Pulmonary artery endothelial cell (primary cell): ENCODE data around the gene TTLL1. TPM values are rescaled to one million over a fixed set of nuclear protein-coding genes. Genes with fewer than 3 reads are reported as not detected.
"Not testable (repeated sequence)": the region's sequence is repeated elsewhere in the genome, so short reads cannot be mapped to it uniquely, and the experiment has no call there.

Experiments used
- DNase-seq: peaks from one replicate; pipeline ENCODE4 v3.0.0-alpha.2; 2011; ENCODE audit warnings: low read depth, low spot score
- total RNA-seq: library from RNA; depleted of rRNA; stranded (reverse); fragments of >200 nt; gene quantifications from 2 replicates; pipeline ENCODE4 v1.2.3, GENCODE V29; 2014

TTLL1 gene
- total RNA-seq, 1 donor from 2014 or later, result 13.5 TPM

- no peak for DNase-seq
Observed at GRCh38 chr22:43110444-43110926, 21.3 kb upstream of the TTLL1 start, which contains the start of gene BIK. Gene BIK, plus strand, starts transcription at chr22:43110750. Its CDS starts 13,273 bp downstream, at chr22:43124023.

- DNase-seq, result no peak
Observed at GRCh38 chr22:43109921-43110443, 20.8 kb upstream of the TTLL1 start.

- no peak for DNase-seq
Observed at GRCh38 chr22:43109511-43109910, 20.3 kb upstream of the TTLL1 start.

GRCh38 chr22:43106302-43106701 is 17.1 kb upstream of the TTLL1 start:
- no peak for DNase-seq

- not testable (repeated sequence) for DNase-seq
Observed at GRCh38 chr22:43104950-43105349, 15.8 kb upstream of the TTLL1 start.

- DNase-seq, result not testable (repeated sequence)
Observed at GRCh38 chr22:43104056-43104625, 14.9 kb upstream of the TTLL1 start.

GRCh38 chr22:43101306-43101705 is 12.1 kb upstream of the TTLL1 start:
- DNase-seq, result no peak

GRCh38 chr22:43100225-43100624 is 11.0 kb upstream of the TTLL1 start:
- no peak for DNase-seq

GRCh38 chr22:43099095-43099494 is 9.9 kb upstream of the TTLL1 start:
- DNase-seq, result no peak

- no peak for DNase-seq
Observed at GRCh38 chr22:43098356-43098755, 9.2 kb upstream of the TTLL1 start.

GRCh38 chr22:43096420-43096819 is 7.2 kb upstream of the TTLL1 start:
- no peak for DNase-seq

- no peak for DNase-seq
Observed at GRCh38 chr22:43094551-43094950, 5.4 kb upstream of the TTLL1 start.

GRCh38 chr22:43094085-43094484 is 4.9 kb upstream of the TTLL1 start:
- no peak for DNase-seq

- no peak for DNase-seq
Observed at GRCh38 chr22:43092085-43092484, 2.9 kb upstream of the TTLL1 start.

GRCh38 chr22:43090130-43090789 is 1.1 kb upstream of the TTLL1 start:
- DNase-seq, result peak; percentile 59

GRCh38 chr22:43088627-43088983 is 586 bp downstream of the TTLL1 start:
- no peak for DNase-seq

GRCh38 chr22:43085658-43086606 is 3.3 kb downstream of the TTLL1 start:
- DNase-seq, result no peak

GRCh38 chr22:43081968-43082367 is 7.2 kb downstream of the TTLL1 start:
- DNase-seq, result no peak

- no peak for DNase-seq
Observed at GRCh38 chr22:43080616-43081015, 8.6 kb downstream of the TTLL1 start.

GRCh38 chr22:43079742-43080141 is 9.4 kb downstream of the TTLL1 start:
- no peak for DNase-seq

- DNase-seq, result no peak
Observed at GRCh38 chr22:43078522-43078921, 10.7 kb downstream of the TTLL1 start.
